H1 (cell line): ENCODE data around the gene PRKG2.

ENCODE experiments used
- CEBPB ChIP-seq: IDR thresholded peaks from 2 replicates; pipeline ENCODE4 v1.6.1; 2012; ENCODE audit warnings: low read depth, low read length
- CHD1 ChIP-seq: IDR thresholded peaks from 2 replicates; pipeline ENCODE4 v1.6.1; 2012; ENCODE audit warnings: low read depth, low read length, improper control_type of control experiment

GRCh38 chr4:81142744-81143143 lies 72.3 kb downstream of the PRKG2 start:
- TF ChIP-seq CHD1, result no peak
- no peak for TF ChIP-seq CEBPB
